ENCODE data around the gene PDPN.

DNA sequence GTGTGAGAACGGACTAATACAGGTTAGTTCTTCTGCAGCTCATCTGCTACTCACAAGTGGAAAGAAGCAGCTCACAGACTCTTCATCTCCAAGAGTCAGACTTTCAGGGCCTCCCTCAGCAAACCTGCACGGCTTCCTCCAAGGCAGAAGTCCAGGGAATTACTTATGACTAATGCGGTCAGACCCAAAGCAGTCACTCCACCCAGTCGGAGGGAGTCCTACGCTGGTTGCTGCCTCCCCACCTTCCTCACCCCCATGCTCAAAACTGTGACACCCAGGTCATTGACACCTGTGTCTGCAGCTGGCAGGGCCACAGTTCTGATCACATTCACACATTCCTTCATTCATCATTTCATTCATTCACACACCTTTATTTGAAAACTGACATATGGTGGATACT is 77.9 kb downstream of the PDPN start:
- no peak for TF ChIP-seq SALL1 (CRISPR knock-in tag; IDR thresholded peaks at IDR 0.05)
- no peak for TF ChIP-seq ZFYVE20 (CRISPR knock-in tag; IDR thresholded peaks at IDR 0.05; ENCODE audit: borderline replicate concordance, low read depth)
- no peak for TF ChIP-seq ZEB1 (IDR thresholded peaks at IDR 0.05; ENCODE audit: insufficient replicate concordance, low read depth)
- TF ChIP-seq, protein P1, sequence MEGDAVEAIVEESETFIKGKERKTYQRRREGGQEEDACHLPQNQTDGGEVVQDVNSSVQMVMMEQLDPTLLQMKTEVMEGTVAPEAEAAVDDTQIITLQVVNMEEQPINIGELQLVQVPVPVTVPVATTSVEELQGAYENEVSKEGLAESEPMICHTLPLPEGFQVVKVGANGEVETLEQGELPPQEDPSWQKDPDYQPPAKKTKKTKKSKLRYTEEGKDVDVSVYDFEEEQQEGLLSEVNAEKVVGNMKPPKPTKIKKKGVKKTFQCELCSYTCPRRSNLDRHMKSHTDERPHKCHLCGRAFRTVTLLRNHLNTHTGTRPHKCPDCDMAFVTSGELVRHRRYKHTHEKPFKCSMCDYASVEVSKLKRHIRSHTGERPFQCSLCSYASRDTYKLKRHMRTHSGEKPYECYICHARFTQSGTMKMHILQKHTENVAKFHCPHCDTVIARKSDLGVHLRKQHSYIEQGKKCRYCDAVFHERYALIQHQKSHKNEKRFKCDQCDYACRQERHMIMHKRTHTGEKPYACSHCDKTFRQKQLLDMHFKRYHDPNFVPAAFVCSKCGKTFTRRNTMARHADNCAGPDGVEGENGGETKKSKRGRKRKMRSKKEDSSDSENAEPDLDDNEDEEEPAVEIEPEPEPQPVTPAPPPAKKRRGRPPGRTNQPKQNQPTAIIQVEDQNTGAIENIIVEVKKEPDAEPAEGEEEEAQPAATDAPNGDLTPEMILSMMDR (CRISPR knock-in tag; IDR thresholded peaks at IDR 0.05), result no peak
- TF ChIP-seq CREB1 (IDR thresholded peaks at IDR 0.05), result no peak
- no peak for TF ChIP-seq CREB1 (CRISPR knock-in tag; IDR thresholded peaks at IDR 0.05)
- TF ChIP-seq NFE2L2 (IDR thresholded peaks at IDR 0.05; ENCODE audit: low read length), result no peak
- no peak for TF ChIP-seq SRSF9 (IDR thresholded peaks at IDR 0.05; ENCODE audit: borderline replicate concordance, insufficient read depth, low read depth, low read length, poor library complexity, severe bottlenecking)
- no peak for TF ChIP-seq ZNF354B (CRISPR knock-in tag; IDR thresholded peaks at IDR 0.05)
- TF ChIP-seq, protein P2, sequence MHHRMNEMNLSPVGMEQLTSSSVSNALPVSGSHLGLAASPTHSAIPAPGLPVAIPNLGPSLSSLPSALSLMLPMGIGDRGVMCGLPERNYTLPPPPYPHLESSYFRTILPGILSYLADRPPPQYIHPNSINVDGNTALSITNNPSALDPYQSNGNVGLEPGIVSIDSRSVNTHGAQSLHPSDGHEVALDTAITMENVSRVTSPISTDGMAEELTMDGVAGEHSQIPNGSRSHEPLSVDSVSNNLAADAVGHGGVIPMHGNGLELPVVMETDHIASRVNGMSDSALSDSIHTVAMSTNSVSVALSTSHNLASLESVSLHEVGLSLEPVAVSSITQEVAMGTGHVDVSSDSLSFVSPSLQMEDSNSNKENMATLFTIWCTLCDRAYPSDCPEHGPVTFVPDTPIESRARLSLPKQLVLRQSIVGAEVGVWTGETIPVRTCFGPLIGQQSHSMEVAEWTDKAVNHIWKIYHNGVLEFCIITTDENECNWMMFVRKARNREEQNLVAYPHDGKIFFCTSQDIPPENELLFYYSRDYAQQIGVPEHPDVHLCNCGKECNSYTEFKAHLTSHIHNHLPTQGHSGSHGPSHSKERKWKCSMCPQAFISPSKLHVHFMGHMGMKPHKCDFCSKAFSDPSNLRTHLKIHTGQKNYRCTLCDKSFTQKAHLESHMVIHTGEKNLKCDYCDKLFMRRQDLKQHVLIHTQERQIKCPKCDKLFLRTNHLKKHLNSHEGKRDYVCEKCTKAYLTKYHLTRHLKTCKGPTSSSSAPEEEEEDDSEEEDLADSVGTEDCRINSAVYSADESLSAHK (CRISPR knock-in tag; IDR thresholded peaks at IDR 0.05; ENCODE audit: borderline replicate concordance), result no peak
- no peak for TF ChIP-seq YY1 (IDR thresholded peaks at IDR 0.05; ENCODE audit: insufficient read depth, insufficient replicate concordance, low read depth, low read length)
- TF ChIP-seq ZNF30 (CRISPR knock-in tag; IDR thresholded peaks at IDR 0.05), result no peak
- no peak for TF ChIP-seq ZZZ3 (CRISPR knock-in tag; IDR thresholded peaks at IDR 0.05; ENCODE audit: borderline replicate concordance)
- TF ChIP-seq TCF7L2 (IDR thresholded peaks at IDR 0.05; ENCODE audit: low read depth, low read length), result no peak
